Hematopoietic multipotent progenitor cell treated with erythropoietin and hydrocortisone succinate and interleukin-3 and kit ligand, for 4 days (in vitro differentiated cells): ENCODE measurements around the gene ANKRD10.

ENCODE experiments used
- DNase-seq: peaks from one replicate; pipeline ENCODE4 v3.0.0-alpha.2; 2015

The ANKRD10 gene

GRCh38 chr13:110914331-110915056, 375 bp downstream of the ANKRD10 start:
- DNase-seq = peak; percentile 91

DNA sequence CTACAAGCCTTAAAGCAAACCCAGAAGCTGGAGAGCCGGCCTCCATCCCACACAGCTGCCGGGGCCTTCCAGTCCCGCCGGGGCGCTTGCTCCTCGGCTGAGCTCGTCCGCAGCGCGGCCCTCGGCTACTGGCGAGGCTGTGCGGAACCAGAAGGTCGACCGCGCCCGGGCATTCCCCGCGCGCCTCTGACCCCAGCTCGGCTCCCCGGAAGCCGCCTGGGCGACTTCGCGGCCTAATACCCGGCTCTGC, 863 bp downstream of the ANKRD10 start:
- no peak for DNase-seq

DNA sequence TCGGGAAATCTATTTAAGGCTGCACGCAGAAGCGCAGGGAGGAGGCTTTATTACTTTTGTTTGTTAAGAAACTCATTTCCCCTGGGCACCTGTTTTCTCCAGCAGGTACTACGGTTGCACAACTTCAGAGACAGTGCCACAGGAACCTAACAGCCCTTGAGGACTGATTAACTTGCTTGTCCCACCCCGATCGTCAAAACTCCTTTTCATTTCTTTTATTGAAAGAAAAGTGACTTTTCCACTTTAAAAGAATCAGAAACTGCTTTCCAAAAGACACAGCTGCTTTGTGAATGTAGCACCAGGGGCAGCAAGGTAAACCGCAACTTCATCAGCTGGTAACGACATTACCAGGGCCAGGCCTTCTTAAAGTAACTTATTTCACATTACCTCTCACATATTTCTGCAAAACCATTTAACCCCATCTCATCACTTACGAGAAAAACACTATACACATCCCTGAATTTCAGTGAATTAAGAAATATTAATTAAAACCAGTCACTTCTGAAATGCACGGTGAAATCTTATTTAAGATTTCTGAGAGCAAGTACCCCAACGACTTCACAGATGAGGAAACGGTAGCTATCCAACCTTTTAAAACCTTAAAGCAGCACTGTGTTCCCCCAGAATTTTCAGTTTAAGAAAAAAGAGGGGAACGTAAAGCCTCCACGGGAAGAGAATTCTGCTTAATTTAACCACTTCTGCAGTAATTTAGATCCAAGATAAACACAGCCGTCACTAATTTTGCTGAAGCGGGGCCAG, 1.4 kb downstream of the ANKRD10 start:
- peak; percentile 49 for DNase-seq

- DNase-seq = peak; percentile 16
Measured at GRCh38 chr13:110912651-110913051, 2.2 kb downstream of the ANKRD10 start.

GRCh38 chr13:110911880-110912279, 3.0 kb downstream of the ANKRD10 start:
- no peak for DNase-seq

- DNase-seq = no peak
Measured at GRCh38 chr13:110910013-110910890, 4.6 kb downstream of the ANKRD10 start.

DNA sequence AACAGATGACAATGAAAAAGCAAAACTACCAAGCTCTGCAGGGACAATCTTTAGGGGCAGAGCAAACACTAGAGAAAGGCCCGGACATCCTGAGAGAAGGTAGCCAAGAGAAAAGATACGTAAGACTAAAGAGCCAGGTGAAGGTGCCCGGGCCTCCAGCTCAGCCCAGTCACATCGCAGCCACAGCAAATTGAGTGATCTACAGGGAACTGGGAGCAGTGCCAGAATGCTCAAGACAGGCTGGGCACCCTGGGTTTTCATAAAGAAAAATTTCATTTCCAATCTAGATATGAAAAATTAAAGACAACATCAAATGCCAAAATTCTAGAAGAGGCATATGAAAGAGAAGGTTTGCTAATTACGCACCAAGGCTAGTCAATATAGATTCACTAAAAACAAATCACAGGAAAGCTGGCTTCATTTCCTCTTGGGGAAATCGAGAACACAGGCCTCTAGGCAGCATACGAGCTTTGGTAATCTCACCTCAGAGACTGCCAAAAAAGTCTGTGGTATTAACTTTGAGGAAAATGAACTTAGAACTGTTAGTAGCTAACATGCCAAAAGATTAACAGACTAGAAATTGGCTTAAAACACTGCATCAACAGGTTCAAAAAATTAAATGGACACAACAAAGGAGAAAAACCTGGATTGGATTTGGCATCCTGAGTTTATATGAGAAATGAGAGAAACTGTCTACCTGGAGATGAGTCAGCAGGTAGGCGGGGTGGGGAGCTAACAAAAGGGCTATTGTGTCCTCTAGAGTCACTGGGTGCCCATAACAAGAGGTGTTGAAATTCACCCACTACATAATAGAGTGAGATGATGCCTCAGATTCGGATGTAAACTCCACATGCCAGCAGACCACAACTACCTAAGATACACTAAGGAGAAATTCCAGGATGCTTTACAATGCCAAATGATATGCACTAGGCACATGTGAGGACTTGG, 6.6 kb downstream of the ANKRD10 start:
- DNase-seq = peak; percentile 15

GRCh38 chr13:110907301-110907700, 7.6 kb downstream of the ANKRD10 start:
- no peak for DNase-seq

DNA sequence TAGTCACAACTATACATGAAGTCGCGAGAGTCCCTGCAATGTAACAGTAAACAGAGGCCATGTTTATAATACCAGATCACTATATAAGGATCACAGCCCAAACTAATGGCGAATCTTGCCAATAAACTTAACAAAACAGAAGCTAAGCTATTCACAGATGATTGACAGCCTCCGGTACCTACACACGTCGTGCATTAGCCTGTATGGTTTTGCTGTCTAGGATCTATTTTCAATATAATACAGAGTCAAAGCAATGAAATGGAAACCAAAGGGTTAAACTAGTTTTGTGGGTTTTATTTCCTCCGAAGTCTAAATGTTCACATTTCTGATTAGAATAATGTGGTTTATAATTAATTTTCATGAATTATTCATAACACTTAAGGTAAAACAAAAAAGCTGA, 10.1 kb downstream of the ANKRD10 start:
- no peak for DNase-seq

DNA sequence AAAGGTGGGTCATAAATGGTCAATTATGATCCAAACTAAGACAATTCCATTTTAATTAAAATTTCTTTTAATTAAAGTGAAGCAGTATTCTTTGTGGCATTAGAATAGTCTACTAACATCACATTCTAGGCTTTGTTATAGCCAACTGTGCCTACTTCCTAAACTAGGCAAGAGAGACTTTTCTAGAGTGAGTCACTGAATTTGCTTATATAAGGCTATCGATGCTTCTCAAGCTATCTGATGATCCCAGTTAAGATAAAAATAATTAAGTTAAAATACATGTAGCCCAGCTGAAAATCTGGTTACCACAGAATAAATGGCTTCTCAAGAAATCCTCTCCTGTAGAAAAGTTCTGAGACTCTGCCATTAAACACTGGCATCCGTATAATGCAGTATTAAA, 12.5 kb downstream of the ANKRD10 start:
- no peak for DNase-seq

DNA sequence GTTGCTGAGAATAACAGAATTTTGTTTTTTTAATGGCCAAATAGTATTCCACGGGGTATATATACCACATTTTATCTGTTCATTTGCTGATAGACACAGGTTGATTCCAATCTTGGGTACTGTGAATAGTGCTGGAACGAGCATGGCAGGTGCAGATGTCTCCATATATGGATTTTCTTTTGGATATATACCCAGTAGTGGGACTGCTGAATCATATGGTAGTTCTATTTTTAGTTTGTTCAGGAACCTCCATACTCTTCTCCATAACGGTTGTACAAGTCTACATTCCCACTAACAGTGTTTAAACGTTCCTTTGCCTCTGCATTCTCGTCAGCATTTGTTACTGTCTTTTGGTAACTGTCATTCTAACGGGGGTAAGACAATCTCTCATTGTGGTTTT, 17.3 kb downstream of the ANKRD10 start:
- no peak for DNase-seq

GRCh38 chr13:110897014-110897413, 17.9 kb downstream of the ANKRD10 start:
- no peak for DNase-seq

- DNase-seq = no peak
Measured at GRCh38 chr13:110894086-110894485, 20.8 kb downstream of the ANKRD10 start.

GRCh38 chr13:110893571-110893970, 21.3 kb downstream of the ANKRD10 start:
- no peak for DNase-seq

- peak; percentile 24 for DNase-seq
Measured at GRCh38 chr13:110890279-110891165, 24.3 kb downstream of the ANKRD10 start.

GRCh38 chr13:110888390-110888789, 26.5 kb downstream of the ANKRD10 start:
- no peak for DNase-seq

DNA sequence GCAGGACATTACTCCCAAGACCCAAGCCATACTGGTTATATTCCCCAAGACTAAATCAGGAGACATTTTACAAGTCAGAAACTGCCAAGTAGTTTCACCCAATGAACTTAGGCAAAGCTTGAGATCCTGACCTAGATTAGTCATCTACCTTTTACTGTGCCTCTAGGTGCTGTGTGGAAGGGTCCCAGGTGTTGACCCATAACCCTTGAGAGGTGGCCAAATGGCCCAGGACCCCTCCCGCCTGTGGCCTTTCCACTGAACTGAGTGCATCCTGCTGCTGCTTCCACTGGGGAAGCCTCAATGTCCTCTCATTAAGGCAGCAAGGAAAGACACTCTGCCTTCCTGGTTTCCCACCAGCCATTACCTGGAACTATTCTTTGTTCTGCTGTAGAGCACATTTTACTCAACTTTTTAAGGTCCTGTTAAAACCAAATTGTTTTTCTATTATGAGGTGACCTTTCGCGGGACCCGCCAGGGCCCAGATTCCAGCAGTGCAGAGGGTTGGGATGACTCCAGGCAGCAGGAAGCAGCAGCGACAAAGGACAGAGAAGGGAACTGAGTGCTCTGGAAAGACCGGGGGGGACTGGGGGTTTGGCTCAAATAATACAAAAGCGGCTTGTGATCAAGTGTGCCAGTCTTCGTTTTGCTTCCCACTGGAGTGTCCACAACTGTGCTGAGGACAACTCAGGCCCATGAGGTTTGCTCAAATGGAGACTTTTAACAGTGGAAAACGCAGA, 27.1 kb downstream of the ANKRD10 start:
- no peak for DNase-seq

DNA sequence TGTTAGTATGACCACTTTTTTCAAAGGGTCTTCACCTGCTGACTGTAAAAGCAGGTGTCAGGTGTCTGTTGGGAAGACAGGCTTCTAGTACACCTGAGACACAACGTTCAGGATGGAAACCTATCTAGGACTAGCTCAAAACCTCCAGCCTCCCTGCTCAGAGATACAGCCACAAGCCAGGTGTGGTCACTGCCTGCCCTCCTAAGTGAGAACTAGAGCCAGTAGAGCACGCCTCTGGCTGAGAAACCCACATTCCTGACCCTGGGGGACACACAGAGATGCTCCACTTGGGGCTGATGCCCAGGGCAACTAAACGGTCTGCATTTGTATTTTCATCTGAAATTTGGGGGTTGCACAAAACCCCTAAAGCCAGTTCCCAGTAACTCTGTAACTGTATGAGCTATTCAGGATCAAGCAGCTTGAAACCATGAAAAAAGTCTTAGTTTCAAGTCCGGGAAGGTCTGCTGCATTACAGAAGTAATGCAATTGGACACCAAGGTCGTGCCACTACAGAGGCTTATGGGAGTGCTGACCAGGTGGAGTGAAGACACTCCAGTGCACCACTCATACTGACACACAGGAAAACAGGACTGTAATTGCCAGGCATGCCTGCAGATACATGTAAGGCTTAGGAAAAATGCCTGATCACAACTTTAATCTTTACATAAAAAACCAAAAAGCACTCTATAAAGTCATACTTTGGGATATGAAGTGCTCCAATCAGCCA, 27.8 kb downstream of the ANKRD10 start:
- no peak for DNase-seq

GRCh38 chr13:110885966-110886869, 28.7 kb downstream of the ANKRD10 start:
- no peak for DNase-seq
